GM21529 (cell line): Measurements from ENCODE around the gene EML4.

Source experiments
- ATAC-seq: cut with Tn5 transposase; IDR thresholded peaks from one replicate; pipeline ENCODE4 v1.9.1; 2021; ENCODE audit not compliant: unreplicated experiment

EML4 gene

DNA sequence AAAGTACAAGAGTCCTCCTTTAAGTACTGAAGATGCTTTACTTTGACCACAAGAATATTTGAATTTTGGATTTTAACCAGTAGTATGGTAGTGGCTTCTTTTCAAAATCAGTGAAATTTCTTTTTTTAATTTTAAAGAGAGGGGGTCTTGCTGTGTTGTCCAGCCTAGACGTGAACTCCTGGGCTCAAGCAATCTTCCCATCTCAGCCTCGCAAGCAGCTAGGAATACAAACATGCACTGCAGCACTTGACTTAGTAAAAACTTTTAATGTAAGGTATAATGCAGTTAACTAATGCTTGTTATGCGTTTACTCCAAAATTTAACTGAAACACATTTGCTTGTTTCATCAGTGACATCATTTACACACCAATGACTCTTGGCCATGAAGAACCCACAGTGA is 49.6 kb downstream of the EML4 start:
- no peak for ATAC-seq

DNA sequence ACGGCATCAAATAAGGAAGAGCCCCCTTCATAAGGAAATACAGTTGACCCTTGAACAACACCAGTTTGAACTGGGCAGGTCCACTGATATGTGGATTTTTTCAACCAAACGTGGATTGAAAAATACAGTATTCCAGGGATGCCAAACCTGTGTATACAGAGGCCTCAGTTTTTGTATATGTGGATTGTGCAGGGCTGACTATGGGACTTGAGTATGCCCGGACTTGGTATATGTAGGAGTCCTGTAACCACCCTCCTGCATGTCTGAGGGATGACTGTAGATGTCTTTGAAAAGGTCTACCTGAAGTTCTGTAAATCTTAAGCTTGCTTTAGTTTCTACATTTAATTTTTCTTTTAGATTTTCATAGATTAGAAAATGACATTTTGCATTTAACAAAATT is 50.0 kb downstream of the EML4 start:
- ATAC-seq: no peak

DNA sequence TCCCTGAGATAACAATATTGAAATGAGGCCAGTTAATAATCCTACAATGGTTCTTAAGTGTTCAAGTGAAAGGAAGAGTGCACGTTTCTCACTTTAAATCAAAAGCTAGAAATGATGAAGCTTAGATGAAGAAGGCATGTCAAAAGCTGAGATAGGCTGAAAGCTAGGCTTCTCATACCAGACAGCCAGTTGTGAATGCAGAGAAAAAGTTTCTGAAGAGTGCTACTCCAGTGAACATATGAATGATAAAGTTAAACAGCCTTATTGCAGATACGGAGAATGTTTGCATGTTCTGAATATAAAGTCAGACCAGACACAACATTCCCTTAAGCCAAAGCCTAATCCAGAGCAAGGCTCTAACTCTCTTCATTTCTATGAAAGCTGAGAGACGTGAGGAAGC is 51.4 kb downstream of the EML4 start:
- no peak for ATAC-seq

- no peak for ATAC-seq
These were observed 54.1 kb downstream of the EML4 start for GRCh38 chr2:42223067-42223854.

GRCh38 chr2:42223855-42224268 is 54.7 kb downstream of the EML4 start:
- ATAC-seq: no peak

GRCh38 chr2:42224422-42225067 is 55.4 kb downstream of the EML4 start:
- ATAC-seq: no peak

DNA sequence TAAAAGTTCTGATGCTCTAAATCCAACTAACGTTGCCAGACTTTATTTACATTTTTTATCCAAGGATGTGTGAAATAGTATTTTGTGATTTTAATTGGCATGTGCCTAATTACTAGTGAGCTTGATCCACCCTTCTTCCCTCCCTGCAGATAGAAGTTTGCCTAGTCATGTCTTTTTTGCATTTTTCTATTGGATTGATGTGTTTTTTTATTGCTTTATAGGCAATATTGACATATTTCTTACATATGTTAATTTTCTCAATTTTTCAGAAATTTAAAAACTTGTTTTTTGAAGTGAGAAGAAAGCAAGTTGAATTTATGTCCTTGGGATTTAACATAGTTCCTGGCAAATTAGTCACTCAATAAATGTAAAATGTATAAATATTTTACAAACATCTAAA is 56.4 kb downstream of the EML4 start:
- no peak for ATAC-seq

DNA sequence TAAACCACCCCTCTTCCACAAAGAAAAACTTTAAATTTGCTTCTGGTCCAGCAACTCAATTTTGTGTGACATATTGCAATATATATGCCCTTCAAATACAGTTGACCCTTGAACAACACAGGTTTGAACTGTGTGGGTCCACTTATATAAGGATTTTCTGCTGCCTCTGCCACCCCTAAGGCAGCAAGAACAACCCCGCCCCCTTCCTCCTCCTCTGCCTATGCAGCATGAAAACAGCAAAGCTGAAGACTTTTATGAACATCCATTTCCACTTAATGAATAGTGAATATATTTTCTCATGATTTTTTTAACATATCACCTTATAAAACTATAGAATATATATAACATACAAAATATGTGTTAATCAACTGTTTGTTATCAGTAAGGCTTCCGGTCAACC is 58.3 kb downstream of the EML4 start:
- no peak for ATAC-seq

DNA sequence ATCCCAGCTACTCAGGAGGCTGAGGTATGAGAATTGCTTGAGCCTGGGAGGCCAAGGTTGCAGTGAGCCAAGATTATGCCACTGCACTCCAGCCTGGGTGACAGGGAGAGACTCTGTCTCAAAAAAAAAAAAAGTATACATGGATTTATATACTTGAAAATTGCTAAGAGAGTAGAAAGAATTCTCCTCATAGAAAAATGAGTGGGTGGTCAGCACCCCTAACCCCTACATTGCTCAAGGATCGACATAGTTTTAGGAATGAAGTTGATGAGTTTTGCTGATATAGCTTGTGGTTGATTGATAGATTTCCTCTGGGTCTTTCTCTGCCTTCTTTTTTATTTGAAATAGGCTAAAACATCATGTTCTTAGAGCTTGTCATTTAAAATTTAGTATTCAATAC is 58.9 kb downstream of the EML4 start:
- no peak for ATAC-seq

DNA sequence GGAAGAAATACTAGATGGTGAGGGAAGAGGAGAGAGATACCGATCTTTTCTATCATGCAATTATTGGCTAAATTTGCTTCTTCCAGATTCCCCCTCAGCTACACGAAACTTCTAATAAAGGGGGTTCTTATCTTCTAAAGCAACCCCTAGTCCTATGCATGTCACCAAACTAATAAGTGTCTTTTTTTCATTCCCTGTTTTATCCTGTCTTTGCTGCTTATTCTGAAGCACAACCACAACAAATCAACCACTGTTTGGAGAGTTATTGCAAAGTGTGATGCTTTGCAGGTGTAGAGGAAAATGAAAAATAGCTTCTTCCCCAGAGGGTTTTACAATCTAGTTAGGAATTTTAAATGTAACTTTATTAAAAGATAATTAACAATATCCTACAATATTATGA is 60.8 kb downstream of the EML4 start:
- ATAC-seq: no peak

- ATAC-seq: no peak
These were observed 61.7 kb downstream of the EML4 start for GRCh38 chr2:42230891-42231290.

GRCh38 chr2:42232024-42232423 is 62.9 kb downstream of the EML4 start:
- no peak for ATAC-seq

DNA sequence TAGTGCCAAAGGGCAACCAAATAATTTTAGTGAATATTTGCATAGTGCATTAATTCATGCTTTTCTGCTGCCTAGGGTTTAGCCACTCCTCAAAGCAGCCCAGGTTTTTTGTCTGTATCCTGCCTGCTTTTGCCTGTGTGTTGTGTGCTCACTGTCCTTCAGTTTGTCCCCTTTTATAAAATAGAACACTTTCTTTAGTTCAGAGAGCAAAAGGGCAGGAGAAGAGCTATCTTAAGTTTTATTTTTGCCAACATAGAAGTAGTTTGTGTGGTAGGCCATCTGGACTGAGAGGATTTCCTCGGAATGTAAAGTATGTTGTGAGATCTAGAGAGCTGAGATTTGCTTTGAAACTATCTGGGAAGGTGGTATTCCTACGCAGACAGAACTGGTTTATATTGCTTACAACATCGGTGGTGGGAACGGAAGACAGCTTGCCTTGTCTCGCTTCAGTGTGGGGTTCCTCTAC is 64.9 kb downstream of the EML4 start:
- no peak for ATAC-seq

- ATAC-seq: no peak
These were observed 67.8 kb downstream of the EML4 start for GRCh38 chr2:42236911-42237310.

DNA sequence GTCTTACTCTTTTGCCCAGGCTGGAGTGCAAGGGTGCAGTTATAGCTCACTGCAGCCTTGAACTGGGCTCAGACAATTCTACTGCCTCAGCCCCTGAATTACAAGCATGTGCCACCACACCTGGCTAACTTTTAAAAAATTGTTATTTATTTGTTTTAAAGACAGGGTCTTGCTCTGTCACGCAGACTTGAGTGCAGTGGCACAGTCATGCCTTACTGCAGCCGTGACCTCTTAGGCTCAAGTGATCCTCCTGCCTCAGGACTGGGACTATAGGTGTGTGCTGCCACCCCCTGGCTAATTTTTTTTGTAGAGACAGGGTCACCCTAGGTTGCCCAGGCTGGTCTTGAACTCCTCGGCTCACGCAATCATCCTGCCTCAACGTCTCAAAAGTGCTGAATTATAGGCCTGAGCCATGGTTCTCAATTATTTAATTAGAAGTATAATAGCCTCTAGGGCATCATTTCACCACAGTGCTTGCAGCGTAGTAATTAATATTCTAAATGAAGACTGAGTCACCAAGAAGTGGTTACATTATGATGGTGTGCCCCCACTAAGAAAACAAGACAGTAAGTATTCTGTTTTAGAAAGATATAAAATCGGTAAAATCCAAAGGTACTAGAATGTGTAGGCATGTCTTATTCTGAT is 69.6 kb downstream of the EML4 start:
- peak; percentile 88 for ATAC-seq

- ATAC-seq: no peak
These were observed 70.1 kb downstream of the EML4 start for GRCh38 chr2:42239289-42239661.

DNA sequence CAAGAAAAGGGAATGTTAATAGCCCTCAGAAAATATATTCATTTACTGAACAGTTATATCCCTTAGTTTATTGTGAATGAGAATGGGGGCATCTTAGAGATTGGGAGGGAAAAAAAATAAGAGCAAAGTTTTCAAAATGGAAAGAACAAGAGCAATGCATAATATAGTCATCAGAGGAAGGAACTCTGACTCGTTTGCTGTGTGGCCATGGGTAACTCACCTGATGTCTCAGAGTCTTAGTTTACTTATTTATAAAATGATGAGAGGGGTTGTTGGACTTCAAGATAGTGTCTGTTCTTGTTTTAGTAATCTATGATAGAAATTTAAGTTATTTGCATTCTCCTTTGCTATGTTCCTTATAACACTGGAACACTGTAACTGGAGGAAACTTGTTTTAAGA is 70.7 kb downstream of the EML4 start:
- ATAC-seq: no peak

- ATAC-seq: no peak
These were observed 72.4 kb downstream of the EML4 start for GRCh38 chr2:42241517-42241916.

DNA sequence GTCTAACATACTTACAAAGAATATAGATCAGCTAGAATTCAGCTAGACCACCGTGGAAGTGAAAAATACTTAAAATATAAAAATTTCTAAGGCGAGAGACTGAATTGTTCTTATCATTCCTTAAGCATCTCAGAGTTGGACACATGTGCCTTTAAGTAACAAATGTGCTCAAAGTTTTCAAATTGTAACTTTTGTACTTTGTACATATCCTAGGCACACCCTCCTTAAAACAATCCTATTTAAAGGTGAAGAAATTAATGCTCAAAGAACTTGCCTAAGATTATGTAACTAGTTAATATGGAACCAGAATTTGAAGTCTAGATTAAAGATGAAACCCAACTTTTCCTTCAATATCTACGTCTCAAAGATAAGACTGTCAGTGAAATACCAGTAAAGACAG is 74.1 kb downstream of the EML4 start:
- ATAC-seq: no peak

DNA sequence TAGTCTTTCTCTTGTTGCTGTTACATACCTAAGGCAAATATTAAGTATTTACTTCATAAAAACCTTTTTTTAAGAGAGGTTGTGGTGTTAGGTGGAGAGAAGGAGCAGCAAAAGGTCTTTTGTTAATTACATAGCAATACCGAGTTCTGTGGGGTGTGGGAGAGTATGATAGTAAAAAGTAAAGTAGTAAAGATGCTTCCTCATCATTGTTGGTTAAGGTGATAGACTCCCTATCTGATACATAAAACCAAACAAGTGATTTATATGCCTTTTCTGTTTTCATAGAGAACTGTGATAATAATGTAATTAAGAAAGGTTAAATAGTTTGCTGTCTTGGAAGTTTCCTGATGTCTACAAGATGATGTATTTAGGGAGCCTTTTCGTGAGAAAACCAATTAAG is 75.4 kb downstream of the EML4 start:
- ATAC-seq: no peak

- ATAC-seq: no peak
These were observed 76.2 kb downstream of the EML4 start for GRCh38 chr2:42245396-42245795.

GRCh38 chr2:42246562-42246961 is 77.4 kb downstream of the EML4 start:
- ATAC-seq: no peak
